Naive thymus-derived CD8-positive, alpha-beta T cell (primary cell): Measurements from ENCODE around the gene CCL4L2. TPM values are rescaled to one million over a fixed set of nuclear protein-coding genes. Genes with fewer than 3 reads are reported as not detected.

Experiments used
- polyA plus RNA-seq, 3 donors: library from polyadenylated mRNA; unstranded; fragments of 300-500 nt; fragmentation: Illumina TruSeq; gene quantifications; one replicate each; pipeline ENCODE4 v1.2.3, GENCODE V29; 2021
- total RNA-seq, 8 experiments: library from RNA in 2 of 8; stranded (reverse) in 2 of 8; gene quantifications; one replicate each; pipeline ENCODE4 v1.2.3 and lab custom pipeline; 2021 to 2026

Gene CCL4L2
- total and polyA plus RNA-seq, 5 experiments from 2014 or later: 0.59 to 58.5 (median 1.8) TPM; not detected in 1

Other genes starting within 250 kb of the CCL4L2 start
- not detected for gene CCL16, start 229.6 kb upstream of the CCL4L2 start, total RNA-seq
- not detected for gene CCL16, start 229.6 kb upstream of the CCL4L2 start, polyA plus RNA-seq
- not detected for gene CCL14, start 224.3 kb upstream of the CCL4L2 start, total RNA-seq
- not detected for gene CCL14, start 224.3 kb upstream of the CCL4L2 start, polyA plus RNA-seq
- not detected for gene CCL15, start 209.5 kb upstream of the CCL4L2 start, total RNA-seq
- not detected for gene CCL15, start 209.5 kb upstream of the CCL4L2 start, polyA plus RNA-seq
- gene CCL23, start 193.1 kb upstream of the CCL4L2 start, total RNA-seq: not detected
- gene CCL23, start 193.1 kb upstream of the CCL4L2 start, polyA plus RNA-seq: not detected
- gene CCL18, start 146.8 kb upstream of the CCL4L2 start, total RNA-seq: not detected
- gene CCL18, start 146.8 kb upstream of the CCL4L2 start, polyA plus RNA-seq: not detected
- 1 to 10 TPM; 1.6 to 2.6 TPM for gene CCL3, start 120.9 kb upstream of the CCL4L2 start, total RNA-seq
- gene CCL3, start 120.9 kb upstream of the CCL4L2 start, polyA plus RNA-seq: 10 to 100 TPM in 1 of 3 donors, not detected in 2; 10.9 TPM
- gene CCL4, start 107.2 kb upstream of the CCL4L2 start, total RNA-seq: 1 to 10 TPM; 2.9 to 4.3 TPM
- 100 to 1,000 TPM in 1 of 3 donors, 1 to 10 TPM in 2; 2.9 to 219 (median 3.9) TPM for gene CCL4, start 107.2 kb upstream of the CCL4L2 start, polyA plus RNA-seq
- 10 to 100 TPM; 13.4 to 15.3 TPM for gene TBC1D3B, start 34.4 kb upstream of the CCL4L2 start, total RNA-seq
- not detected for gene TBC1D3B, start 34.4 kb upstream of the CCL4L2 start, polyA plus RNA-seq
- gene CCL3L1, start 14.3 kb upstream of the CCL4L2 start, total RNA-seq: 1 to 10 TPM in 1 of 2 experiments, under 1 TPM in 1; 0.77 to 3.0 TPM
- 10 to 100 TPM in 1 of 3 donors, not detected in 2; 34.9 TPM for gene CCL3L1, start 14.3 kb upstream of the CCL4L2 start, polyA plus RNA-seq
- 1 to 10 TPM in 1 of 2 experiments, under 1 TPM in 1; 0.47 to 1.4 TPM for gene TBC1D3I, start 53.5 kb downstream of the CCL4L2 start, total RNA-seq
- gene TBC1D3I, start 53.5 kb downstream of the CCL4L2 start, polyA plus RNA-seq: under 1 TPM in 1 of 3 donors, not detected in 2; 0.09 TPM
- not detected for gene TBC1D3G, start 112.8 kb downstream of the CCL4L2 start, total RNA-seq
- gene TBC1D3G, start 112.8 kb downstream of the CCL4L2 start, polyA plus RNA-seq: not detected
- not detected for gene TBC1D3H, start 177.4 kb downstream of the CCL4L2 start, total RNA-seq
- gene TBC1D3H, start 177.4 kb downstream of the CCL4L2 start, polyA plus RNA-seq: not detected